GM19193 (cell line): ENCODE measurements around the gene SOS1.

Experiments
- POLR2A ChIP-seq: IDR thresholded peaks from 4 replicates; pipeline ENCODE4 v1.6.1; 2011; ENCODE audit not compliant: insufficient read depth, insufficient read length; ENCODE audit errors: extremely low read depth

SOS1 gene

DNA sequence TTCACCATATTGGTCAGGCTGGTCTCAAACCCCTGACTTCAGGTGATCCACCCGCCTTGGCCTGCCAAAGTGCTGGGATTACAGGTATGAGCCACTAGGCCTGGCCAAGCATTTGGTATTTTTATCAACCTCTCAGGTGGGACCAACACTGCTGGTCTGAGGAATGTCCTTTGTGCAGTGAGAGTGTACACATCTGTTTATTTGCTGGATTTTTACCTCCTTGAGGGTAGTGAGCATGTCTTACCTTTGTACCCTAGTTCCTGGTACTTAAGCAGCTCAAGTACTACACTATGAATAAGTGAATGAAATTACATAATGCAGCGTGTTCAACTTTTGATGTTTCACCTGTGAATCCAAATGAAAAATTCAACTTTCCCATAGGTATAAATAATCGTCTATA is 29.8 kb downstream of the SOS1 start:
- no peak for TF ChIP-seq POLR2A

DNA sequence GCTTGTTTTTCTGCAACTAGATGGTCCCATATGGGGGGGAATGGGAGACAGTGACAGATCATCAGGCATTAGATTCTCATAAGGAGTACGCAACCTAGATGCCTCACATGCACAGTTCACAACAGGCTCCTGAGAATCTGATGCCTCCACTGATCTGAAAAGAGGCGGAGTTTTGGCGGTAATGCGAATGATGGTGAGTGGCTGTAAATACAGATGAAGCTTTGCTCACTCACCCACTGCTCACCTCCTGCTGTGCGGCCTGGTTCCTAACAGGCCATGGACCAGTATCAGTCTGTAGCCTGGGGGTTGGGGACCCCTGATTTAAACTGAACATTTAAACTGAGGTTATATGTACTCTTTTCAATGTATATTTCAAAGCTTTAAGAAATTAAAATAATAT is 40.7 kb downstream of the SOS1 start:
- no peak for TF ChIP-seq POLR2A

DNA sequence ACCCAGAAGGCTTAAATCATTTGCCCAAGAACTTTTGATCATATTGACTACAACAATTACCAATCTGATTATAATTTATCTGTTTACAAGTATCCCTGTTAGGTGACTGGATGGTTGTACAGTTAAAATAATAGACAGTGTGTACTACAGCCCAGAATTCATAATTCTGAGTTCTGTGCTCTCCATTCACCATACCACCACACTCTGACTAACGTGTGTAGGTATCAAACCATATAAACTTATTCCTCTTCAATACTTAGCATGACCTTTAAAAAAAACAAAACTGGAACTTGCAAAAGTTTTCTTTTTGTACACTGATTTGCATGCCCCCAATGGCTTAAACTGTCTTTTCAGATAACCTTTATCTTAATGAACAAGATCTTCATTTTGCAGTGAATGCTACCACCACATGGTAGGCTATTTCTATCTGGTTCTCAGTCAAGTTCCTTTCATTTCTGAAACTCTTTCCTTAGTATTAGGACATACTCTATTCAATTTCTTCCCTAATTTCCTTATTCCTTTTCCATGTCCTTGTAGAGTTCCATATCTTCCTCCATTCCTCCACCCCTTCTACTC is 50.9 kb downstream of the SOS1 start:
- no peak for TF ChIP-seq POLR2A

DNA sequence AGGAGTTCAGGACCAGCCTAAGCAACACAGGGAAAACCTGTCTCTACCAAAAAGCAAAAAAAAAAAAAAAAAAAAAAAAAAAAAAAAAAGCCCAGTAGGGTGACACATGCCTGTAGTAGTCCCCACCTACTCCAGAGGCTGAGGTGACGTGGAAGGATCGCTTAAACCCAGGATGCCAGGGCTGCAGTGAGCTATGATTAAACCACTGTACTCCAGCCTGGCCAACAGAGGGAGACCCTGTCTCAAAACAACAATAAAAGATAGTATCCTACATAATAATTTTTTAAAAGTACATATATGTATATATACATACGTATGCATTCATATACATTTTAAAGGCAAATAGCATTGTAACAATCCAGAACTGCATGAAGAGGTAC is 51.7 kb downstream of the SOS1 start:
- no peak for TF ChIP-seq POLR2A

DNA sequence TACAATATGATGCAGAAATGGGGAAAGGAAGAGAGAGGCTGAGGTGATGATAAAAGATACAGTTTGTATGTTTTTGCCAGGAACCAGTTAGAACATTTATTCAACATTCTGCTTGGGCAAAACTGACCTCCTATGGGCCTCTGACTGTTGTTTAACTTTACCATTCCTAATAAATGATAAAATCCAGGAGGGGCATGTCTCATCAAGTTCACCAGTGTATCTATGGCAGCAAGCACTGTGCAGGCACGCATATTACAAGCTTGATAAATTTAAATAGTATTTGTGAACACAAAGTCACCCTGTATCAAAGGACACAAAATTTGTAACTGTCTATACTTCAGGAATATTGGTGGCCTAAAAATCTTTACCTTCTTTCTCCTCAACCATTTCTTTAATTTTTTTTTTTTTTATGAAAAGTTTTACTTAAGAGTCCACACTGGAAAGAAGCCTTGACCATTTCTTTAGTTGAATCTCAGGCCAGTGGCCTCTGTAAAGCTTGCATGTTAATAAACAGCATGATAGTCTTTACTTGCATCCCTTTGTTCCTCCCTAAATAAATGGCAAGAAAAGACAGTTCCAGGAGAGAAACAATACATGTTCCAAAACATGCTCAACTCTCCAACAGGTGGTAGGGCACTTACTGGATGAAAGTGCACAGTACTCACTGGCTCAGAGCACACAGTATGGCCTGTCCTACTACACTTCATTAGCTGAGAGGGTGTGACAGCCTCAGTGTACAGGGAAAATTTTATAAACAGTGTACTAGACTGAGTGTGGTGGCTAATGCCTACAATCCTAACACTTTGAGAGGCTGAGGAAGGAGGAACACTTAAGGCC is 52.3 kb downstream of the SOS1 start:
- TF ChIP-seq POLR2A, result no peak

DNA sequence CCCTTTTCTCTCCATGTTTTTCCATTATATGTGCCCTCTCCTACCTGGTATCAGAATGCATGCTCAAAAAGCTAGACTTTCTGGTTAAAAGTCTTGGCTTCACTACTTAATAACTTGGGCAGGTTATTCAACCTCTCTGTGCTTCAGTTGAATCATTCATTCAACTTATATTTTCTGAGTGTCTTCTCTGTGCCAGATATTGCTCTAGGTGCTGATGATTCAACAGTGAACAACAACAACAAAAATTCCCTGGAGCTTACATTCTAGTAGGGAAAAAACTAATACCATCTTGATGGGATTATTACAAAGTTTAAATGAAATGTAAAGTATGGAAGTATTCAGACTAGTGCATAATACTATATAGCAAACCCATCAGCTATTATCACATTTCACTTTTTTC is 55.2 kb downstream of the SOS1 start:
- TF ChIP-seq POLR2A, result no peak

DNA sequence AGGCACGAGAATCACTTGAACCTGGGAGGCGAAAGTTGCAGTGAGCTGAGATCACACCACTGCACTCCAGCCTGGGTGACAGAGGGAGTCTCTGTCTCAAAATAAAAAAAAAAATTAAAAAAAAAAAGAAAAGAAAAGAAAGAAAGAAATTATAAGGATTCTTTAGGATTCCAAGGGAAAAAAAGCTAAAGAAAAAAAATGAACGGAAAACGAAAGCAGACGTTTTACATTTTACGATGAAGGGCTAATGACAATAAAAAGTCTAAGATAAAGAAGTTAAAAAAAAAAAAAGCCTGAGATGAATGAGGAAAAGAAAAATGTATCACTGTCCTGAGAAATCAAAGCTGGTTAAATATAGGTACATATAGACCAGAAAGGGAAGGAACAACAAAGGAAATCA is 58.5 kb downstream of the SOS1 start:
- no peak for TF ChIP-seq POLR2A

DNA sequence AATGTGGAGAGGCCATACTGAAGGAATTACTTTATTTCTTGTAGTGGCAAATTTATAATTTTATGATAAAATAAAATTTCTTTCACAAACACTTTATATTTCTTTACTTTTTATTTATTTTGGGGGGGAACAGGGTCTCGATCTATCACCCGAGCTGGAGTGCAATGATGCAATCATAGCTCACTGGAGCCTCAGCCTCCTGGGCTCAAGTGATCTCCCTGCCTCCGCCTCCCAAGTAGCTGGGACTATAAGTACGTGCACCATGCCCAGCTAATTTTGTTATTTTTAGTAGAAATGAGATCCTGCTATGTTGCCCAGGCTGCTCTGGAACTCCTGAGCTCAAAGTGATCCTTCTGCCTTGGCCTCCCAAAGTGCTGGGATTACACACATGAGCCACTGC is 59.6 kb downstream of the SOS1 start:
- no peak for TF ChIP-seq POLR2A

DNA sequence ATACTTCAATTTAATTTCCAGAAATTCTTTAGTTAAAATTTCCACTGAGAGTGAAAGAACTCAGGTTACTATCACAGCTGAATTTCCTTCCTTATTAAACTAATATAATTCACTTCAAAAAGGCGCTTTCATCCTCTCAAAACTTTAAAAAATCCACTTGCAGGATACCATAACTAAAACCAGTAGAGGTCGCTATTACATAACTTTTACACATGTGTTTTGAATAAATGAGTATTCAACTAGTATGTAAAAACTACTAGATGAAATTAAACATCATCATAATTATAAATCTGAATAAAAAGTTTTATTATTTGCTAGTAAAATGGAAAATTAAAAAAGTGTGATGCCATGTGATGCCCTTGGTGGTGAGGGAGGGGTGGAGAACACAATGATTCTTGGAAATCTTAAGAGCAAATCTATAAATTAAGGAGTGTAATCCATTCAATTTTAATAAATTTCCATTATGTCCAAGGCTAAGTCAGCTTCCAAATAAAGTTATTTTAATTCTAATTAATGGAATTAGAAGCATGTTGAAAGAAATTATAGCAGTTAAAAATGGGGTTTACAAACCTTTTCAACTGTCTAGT is 61.4 kb downstream of the SOS1 start:
- no peak for TF ChIP-seq POLR2A

DNA sequence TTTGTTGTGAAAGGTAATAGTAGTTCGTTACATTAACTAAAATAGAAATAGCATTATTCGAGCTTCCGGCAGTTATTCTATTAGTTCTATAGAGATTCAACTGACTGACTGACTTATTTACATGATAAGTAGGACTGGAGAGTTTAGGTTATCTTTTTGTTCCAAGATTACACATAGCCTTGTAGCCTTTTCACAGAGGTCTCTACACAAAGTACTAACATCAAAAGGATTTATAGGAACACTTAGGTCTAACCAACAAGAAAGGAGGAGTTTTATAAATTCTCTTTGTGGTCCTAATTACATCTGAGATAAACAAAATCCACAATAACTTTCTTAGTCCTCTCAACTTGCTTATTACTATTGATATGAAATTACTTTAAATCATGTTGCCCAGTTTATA is 62.8 kb downstream of the SOS1 start:
- TF ChIP-seq POLR2A, result no peak

DNA sequence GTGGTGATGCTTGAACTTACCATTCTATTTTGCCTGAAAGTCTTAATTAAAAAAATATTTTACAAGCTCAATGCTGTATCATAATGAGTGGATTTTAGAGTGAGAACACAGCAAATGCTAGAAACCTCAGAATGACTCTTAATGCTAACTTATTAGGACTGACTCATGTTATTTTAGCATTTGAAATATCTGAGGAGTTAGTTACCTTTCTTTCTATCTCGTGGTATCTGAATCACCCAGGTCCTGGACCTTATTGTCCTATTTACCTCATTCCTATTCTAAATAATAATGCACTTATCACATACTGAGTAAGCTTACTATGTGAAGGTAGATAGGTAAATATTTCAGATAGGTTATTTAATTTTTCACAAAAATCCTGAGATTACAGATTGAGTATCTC is 70.7 kb downstream of the SOS1 start:
- TF ChIP-seq POLR2A, result no peak

DNA sequence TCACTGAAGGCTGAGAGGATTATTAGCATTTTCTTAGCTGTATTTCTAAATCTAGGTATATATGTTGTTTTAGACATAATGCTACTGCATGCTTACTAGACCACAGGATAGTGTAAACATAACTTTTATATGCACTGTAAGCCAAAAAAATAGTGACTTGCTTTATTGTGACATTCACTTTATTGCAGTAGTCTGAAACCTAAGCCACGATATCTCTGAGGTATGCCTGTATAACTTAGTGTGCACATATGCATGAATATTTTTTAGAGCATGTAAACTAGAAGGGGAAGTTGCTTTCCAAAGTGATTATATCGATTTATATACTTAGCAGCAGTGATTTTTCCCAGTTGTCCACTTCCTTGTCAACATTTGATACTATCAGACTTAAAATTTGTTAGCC is 81.8 kb downstream of the SOS1 start:
- TF ChIP-seq POLR2A, result no peak

DNA sequence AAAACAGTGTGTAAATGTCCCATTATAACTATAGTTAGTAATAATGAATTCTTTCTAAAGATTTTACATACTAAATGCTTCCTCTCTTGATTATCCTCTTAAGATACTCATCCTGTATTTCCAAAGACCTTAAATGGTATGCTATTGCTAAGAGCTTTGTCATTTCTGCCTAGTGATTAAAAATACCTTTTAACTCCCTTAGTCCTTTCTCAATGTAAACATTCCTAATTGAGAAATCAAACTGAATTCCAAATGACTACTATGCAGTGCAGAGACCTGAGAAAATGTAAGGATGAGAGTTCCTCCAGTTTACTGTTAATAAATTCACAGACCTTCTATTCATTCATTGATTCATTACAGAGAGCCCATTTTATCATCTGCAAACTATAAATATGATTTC is 86.9 kb downstream of the SOS1 start:
- TF ChIP-seq POLR2A, result no peak

DNA sequence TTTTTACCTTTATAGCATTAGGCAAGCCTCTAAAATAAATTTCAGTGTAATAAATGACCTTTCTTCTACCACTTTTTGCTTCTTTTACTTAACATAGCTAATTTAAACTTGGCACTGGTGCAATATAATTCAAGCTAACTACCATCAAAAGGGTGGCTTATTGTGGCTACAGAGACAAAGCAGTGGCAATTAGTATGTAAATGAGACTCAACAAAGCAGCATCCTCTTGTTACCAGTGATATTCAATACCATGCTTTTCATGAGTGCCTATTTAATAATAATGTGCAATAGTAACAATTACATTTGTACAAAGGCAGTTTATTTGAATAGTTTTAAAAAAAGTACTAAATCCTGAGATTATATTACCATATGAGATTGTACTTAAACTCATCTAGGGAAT is 93.4 kb downstream of the SOS1 start:
- no peak for TF ChIP-seq POLR2A

DNA sequence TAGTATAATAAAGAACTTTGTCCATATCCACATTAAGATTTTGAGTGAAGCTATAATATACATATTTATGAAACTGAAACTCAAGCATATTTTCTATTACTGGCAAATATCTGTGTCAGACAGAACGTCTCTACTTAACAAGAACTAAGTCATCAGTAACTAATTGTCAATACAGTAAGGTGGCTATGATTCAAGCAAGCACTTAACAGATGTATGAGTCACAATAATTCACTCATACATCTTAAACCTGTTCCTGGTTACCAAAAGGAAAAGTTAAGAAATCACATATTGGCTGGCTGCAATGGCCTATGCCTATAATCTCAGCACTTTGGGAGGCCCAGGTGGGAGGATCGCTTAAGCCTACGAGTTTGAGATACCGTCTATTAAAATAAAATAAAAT is 96.0 kb downstream of the SOS1 start:
- TF ChIP-seq POLR2A, result no peak

DNA sequence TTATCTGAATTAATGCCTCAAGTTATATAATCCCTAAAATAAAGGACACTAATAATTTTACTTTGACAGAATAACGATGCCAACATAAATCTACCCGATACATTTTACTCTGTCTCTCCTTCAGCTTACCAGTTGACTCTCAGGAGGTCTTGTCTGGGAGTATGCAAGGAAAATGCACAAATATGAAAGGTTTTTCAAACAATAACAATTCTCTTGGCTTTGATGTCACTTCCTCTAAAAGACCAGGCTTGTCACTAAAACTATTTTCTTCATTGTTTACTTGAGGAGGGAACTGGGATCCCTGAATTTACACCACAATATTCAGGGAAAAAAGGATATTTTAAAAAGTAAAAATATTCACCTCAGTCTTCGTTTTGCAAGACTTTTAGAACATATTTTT is 97.2 kb downstream of the SOS1 start:
- TF ChIP-seq POLR2A, result no peak
